IPS-18a (cell line): ENCODE results near the gene PYGL.

Experiments
- H3K27ac ChIP-seq: one replicate; pipeline ENCODE4 v1.5.1; 2013; ENCODE audit warnings: low read length
- H3K27me3 ChIP-seq: one replicate; pipeline ENCODE4 v1.6.1; 2013; ENCODE audit warnings: mild to moderate bottlenecking, low read length; ENCODE audit not compliant: control insufficient read depth, insufficient read depth
- H3K36me3 ChIP-seq: one replicate; pipeline ENCODE4 v1.6.1; 2013; ENCODE audit warnings: low read depth, low read length; ENCODE audit not compliant: control insufficient read depth
- H3K4me1 ChIP-seq: one replicate; pipeline ENCODE4 v1.6.1; 2013; ENCODE audit warnings: low read depth, low read length; ENCODE audit not compliant: control insufficient read depth
- H3K4me3 ChIP-seq: one replicate; pipeline ENCODE4 v1.5.1; 2013; ENCODE audit warnings: low read length
- H3K9ac ChIP-seq: one replicate; pipeline ENCODE4 v1.6.1; 2013; ENCODE audit warnings: mild to moderate bottlenecking, low read length, moderate library complexity
- H3K9me3 ChIP-seq: one replicate; pipeline ENCODE4 v1.6.1; 2013; ENCODE audit warnings: low read depth, low read length; ENCODE audit not compliant: control insufficient read depth

The PYGL gene

DNA sequence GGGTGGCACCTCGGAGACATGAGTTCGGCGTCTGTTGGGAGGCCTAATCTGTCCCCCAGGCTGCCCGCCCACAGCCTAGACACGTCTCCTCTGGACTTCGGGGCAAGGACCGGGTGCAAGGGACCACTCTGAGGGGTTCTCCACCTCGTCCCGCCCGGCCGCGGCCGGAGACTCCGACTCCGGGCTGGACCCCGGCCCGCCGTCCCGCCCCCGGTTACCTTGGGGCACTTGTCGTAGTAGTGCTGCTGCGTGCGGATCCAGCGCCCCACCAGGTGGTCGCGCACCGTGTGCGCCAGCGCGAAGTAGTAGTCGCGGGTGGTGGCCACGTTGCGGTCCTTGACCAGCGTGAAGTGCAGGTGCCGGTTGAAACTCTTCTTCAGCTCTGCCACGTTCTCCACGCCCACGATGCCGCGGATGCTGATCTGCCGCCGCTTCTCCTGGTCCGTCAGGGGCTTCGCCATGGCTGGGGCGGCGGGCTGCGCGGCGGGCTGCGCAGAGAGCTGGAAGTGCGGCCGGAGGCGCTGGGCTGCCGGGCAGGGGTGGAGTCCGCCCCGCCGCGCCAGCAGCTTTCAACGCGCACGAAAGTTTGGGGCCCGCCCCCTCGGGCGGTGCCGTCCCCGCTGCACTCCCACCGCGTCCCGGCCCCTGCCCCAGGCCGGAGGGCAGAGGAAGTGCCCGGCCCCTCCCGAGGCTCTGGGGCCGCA lies at the start of gene PYGL:
PYGL (minus strand) TSS at position 541 of the 704 bp plus-strand sequence; CDS start at position 461, 80 bp downstream.
- Histone ChIP-seq H3K36me3 (no peaks in the 10 kb centered on the region), H3K4me3 (peak within 1 kb of the TSS; percentile 89), H3K27ac (no peak within 1 kb of the TSS), H3K9me3 (no peaks in the 10 kb centered on the region), H3K4me1 (peaks cover 11% of the 10 kb centered on the region), H3K9ac (peak within 1 kb of the TSS; percentile 26), H3K27me3 (peaks cover 6% of the 10 kb centered on the region)

DNA sequence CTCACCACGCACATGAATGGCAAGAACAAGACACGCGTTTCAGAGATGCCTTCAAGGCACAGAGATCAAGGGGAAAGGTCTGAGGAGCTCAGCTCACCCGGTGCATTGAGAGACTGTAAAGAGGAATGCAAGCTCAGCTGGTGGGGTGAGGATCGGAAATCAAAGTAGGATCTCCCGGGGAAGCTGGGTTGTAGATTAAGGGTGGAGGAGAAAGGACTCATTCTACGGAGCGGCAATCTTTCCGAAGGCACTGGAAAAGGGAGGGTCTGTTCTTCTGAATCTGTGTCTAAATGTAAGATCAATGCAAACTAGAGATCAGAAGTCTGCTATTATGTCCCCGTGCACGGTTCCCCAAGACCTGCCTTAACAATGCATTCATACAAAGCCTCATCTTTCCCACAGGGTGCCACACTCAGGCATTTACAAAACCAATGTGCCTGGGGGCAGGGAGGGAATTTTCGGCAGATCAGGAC lies 41.6 kb upstream of the PYGL start:
- H3K9me3 ChIP-seq: no peaks in the 10 kb centered on the region
- H3K27ac ChIP-seq: no peak overlapping the region
- no peak overlapping the region for H3K9ac ChIP-seq
- H3K27me3 ChIP-seq: no peaks in the 10 kb centered on the region
- H3K4me3 ChIP-seq: peak overlapping the region; percentile 7
- H3K4me1 ChIP-seq: peaks cover 33% of the 10 kb centered on the region
- no peaks in the 10 kb centered on the region for H3K36me3 ChIP-seq

DNA sequence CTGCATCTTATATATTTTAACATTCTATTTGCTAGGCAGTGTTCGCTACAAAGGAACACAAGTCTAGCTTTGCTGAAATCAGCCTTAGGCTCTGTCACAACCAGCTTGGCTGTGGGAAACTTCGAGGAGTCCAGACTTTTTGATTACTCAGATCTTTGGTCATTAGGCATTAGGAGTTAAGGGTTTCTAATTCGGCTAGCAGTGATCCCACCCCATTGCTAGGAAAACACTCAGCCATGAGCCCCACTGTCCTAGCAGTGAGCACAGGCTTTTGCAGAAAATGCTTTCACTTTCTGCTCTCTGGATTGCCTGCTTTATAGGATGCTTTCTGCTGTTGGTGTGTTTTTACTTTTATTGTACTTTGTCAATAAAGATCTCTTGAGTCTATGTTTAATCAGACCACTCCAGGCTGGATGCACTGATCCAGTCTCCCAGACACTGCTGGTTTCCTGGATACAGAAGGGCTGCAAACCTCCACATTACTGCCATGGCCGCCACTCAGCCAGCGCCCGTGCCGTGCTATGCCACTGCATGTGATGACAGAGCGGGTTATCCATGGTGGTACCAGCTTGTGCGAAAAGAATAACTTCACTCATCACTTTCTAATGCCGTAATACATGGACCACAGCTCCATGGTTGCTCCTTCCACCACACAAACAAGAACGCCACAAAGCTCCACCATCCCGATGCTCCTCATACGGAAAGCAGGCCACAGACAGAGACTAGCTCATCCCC lies 41.0 kb upstream of the PYGL start:
- no peaks in the 10 kb centered on the region for H3K9me3 ChIP-seq
- no peaks in the 10 kb centered on the region for H3K27me3 ChIP-seq
- no peaks in the 10 kb centered on the region for H3K36me3 ChIP-seq
- peak overlapping the region; percentile 7 for H3K4me3 ChIP-seq
- peaks cover 33% of the 10 kb centered on the region for H3K4me1 ChIP-seq
- H3K9ac ChIP-seq: no peak overlapping the region
- H3K27ac ChIP-seq: no peak overlapping the region

DNA sequence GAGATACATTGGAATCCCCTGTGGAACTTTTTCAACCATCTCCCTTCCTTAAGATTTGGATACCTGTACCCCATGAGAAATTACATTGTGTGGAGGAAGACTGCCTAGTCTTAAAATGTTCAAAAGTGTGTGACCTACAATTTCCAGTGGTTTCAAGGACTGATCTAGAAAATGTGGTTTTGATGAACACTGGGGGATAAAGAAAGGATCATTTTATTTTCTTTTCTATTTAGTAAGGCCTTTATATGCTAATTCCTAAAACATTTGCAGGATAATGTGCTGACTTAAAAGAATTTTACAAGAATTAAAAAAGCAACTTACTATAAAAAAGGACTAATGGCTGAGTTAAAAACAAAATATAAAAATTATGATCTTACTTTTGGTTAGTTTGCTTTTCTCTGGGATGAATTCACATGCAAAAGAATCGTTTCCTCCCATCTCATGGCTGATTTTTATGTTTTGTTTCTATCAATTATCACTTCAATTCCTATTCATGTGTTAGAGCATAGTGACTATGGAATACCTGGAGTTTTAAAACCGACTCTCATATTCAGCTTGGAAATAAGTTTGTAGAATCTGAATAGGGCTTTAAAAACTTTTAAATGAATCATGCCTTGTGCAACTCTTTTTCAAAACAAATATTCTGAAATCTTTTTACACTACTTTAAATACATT lies 39.9 kb upstream of the PYGL start:
- H3K27ac ChIP-seq: no peak overlapping the region
- H3K9me3 ChIP-seq: no peaks in the 10 kb centered on the region
- no peak overlapping the region for H3K4me3 ChIP-seq
- H3K9ac ChIP-seq: no peak overlapping the region
- H3K27me3 ChIP-seq: no peaks in the 10 kb centered on the region
- peaks cover 33% of the 10 kb centered on the region for H3K4me1 ChIP-seq
- H3K36me3 ChIP-seq: no peaks in the 10 kb centered on the region

DNA sequence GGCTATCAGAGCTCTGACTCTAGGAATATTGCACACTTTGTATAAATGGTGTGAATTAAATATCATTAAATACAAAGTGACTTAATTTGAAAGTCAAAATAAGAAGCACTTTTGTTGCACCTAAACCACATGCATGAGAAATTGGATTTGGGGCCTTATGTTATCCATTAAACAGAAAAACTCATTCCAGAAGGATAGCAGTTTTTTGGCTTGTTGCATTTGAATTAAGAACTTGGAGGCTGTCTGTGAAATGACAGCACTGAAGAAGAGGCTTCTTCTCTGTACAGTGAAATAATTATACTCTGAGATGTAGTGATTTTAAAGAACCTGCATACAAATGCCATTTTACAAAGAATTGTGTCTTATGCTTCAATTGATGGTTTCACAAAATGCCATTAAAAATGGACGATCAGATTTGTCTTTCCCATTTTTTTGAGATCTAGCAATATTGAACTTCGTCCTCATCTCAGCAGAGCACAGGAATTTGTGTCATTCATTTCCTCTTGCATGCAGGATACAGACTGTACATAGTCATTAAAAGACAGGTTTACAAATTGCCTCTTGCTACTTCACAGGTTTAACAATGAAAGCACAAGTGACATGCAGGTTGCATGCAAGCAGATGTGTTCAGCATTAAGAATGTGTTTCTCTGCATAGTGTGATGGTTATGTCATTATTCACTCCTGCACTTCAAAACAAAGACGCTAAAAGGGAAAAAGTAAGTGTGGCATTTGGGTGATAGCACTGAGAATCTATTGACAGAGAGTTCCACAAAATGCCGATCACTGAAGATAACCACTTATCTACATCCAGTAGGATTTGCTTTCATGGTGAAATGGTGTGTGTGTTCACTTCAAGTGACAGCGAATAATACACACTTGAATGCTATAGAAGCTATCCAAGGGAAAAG lies 35.9 kb upstream of the PYGL start:
- no peaks in the 10 kb centered on the region for H3K27me3 ChIP-seq

DNA sequence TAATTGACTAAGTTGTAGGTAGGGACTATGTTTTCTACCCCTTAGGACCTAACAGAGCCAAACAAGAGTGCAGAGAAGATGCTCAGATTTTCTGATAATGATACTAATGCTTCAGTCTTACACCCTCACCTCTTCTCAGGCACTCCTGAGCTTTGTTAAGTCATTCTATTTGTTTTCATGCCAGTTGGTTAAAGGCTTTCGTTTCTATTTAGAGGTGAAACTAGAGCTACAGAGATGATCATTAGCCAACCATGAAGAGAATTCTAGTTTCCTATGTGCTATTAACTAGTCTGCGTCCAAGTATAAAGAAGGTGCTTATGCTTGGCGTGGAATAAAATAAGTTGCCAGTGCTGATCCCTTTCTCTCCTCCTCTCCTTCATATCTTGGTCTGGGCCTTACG lies 34.6 kb upstream of the PYGL start:
- Histone ChIP-seq H3K4me3 (no peak overlapping the region), H3K9me3 (no peaks in the 10 kb centered on the region), H3K9ac (no peak overlapping the region), H3K27me3 (no peaks in the 10 kb centered on the region), H3K27ac (no peak overlapping the region), H3K4me1 (peaks cover 4% of the 10 kb centered on the region), H3K36me3 (no peaks in the 10 kb centered on the region)

More for the DNA sequence above, 35.9 kb upstream of the PYGL start:
- Histone ChIP-seq H3K4me3 (no peak overlapping the region), H3K4me1 (peaks cover 17% of the 10 kb centered on the region), H3K36me3 (no peaks in the 10 kb centered on the region), H3K27ac (no peak overlapping the region), H3K9ac (no peak overlapping the region), H3K9me3 (no peaks in the 10 kb centered on the region)

DNA sequence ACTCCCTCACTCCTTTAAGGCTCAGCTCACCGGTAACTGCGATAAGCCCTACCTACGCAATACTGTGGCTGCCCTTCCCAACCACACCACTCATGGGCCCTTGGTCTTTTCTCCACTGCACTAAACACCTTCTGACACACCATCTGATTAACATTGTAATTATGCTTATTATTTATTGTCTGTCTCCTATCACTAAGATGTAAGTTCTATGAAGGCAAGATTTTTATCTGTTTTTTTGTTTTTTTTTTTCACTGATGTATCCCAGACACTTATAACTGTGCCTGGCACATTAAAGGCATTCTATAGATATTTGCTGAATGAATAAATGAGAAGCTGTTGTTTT lies 34.2 kb upstream of the PYGL start:
- Histone ChIP-seq H3K9ac (no peak overlapping the region), H3K36me3 (no peaks in the 10 kb centered on the region)

DNA sequence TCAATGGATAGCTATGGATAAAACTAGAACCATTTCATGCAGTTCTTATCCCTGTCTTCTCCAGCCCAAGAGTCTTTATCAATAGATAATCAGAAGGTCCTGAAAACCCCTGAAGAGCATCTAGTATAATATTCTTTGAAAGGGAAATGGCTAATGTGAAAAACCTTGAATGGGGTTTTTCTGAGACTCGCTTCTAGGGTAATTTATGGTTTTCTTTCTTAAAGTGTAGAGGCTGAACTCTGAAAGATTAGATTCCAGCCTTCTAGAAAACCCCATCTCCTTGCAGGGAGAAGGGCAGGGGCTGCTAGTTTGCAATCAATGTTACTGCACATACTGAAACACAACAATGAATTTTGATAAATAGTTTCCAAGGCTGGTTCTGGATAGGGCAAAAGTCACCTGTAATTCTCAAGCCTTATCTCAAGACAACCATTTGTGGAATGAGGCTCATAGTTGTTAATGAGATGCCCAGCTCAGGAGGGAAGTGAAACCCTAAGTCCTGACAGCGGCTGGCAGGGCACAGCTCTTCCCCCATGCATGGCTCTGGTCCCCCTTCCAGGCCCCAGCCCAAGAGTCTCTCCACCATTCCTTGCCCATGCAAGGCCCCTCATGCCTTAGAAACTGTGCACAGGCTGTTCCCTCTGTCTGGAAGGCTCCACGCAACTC lies 33.7 kb upstream of the PYGL start:
- Histone ChIP-seq H3K27ac (no peak overlapping the region), H3K36me3 (no peaks in the 10 kb centered on the region), H3K4me1 (no peaks in the 10 kb centered on the region), H3K27me3 (no peaks in the 10 kb centered on the region), H3K4me3 (no peak overlapping the region), H3K9me3 (no peaks in the 10 kb centered on the region), H3K9ac (no peak overlapping the region)

More for the DNA sequence above, 34.2 kb upstream of the PYGL start:
- no peak overlapping the region for H3K27ac ChIP-seq
- H3K27me3 ChIP-seq: no peaks in the 10 kb centered on the region
- H3K9me3 ChIP-seq: no peaks in the 10 kb centered on the region
- no peak overlapping the region for H3K4me3 ChIP-seq
- peaks cover 1% of the 10 kb centered on the region for H3K4me1 ChIP-seq

DNA sequence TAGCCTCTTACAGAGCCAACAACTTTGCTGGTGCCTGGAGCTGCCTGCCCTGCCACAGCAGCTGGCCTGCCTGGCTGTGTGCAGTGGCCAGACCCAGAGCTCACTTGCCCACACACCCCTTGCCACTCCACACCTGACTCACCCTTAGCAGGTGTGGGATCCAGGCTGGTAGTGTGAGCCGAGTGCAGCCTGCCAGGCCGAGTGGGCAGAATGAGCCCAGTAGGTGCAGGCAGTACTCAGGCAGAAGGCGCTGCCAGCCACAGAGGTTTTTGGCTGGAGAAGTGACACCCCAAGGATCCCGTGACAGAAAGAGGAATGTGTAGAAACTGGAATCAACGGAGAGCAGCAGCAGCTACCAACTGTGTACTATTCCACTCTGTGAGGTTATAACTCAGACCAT lies 29.8 kb upstream of the PYGL start:
- Histone ChIP-seq H3K4me1 (no peaks in the 10 kb centered on the region), H3K9me3 (no peaks in the 10 kb centered on the region), H3K4me3 (no peak overlapping the region), H3K36me3 (no peaks in the 10 kb centered on the region), H3K27ac (no peak overlapping the region), H3K9ac (no peak overlapping the region), H3K27me3 (no peaks in the 10 kb centered on the region)

DNA sequence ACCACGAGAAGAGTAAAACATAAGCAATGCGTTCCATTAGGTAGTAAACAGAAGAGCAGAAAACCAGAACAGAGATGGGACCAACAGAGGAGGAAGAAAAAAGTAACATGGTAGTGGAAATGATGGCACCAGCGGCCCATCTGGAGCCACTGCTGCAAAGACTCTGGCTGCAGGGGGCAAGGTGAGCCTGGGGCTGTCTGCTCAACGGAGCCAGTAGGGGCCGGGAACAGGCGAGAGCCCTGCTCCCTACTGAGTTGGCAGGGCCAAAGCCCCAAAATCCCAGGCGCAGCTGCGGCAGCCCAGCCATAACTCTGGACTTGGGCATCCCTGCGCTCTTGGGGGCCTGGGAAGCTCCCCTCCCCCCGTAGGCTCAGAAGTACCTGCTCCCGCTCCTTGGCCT lies 28.5 kb upstream of the PYGL start:
- Histone ChIP-seq H3K9me3 (no peaks in the 10 kb centered on the region), H3K36me3 (no peaks in the 10 kb centered on the region), H3K27me3 (no peaks in the 10 kb centered on the region), H3K27ac (no peak overlapping the region), H3K4me3 (no peak overlapping the region), H3K4me1 (no peaks in the 10 kb centered on the region), H3K9ac (no peak overlapping the region)
